LNCaP clone FGC (cell line): ENCODE measurements around the gene PACRG.

Experiments used
- DNase-seq: peaks from one replicate; pipeline ENCODE4 v3.0.0-alpha.2; 2011; ENCODE audit warnings: low read depth
- H3K4me3 ChIP-seq: 2 replicates; pipeline ENCODE4 v1.5.1; 2011; ENCODE audit warnings: mild to moderate bottlenecking, low read depth, low read length, control low read depth
- CTCF ChIP-seq: IDR thresholded peaks from 2 replicates; pipeline ENCODE4 v1.5.1; 2012; ENCODE audit warnings: mild to moderate bottlenecking; ENCODE audit not compliant: control insufficient read depth, insufficient read depth; ENCODE audit errors: extremely low read depth

Gene PACRG

GRCh38 chr6:162906479-162906878, 178.7 kb downstream of the PACRG start:
- no peak for DNase-seq
- no peak overlapping the region for H3K4me3 ChIP-seq
- no peak for TF ChIP-seq CTCF

- no peak overlapping the region for H3K4me3 ChIP-seq
- peak; percentile 48 for TF ChIP-seq CTCF
- peak; percentile 15 for DNase-seq
Observed at GRCh38 chr6:162907876-162908481, 180.2 kb downstream of the PACRG start.

GRCh38 chr6:162913206-162913605, 185.4 kb downstream of the PACRG start:
- no peak for DNase-seq
- no peak for TF ChIP-seq CTCF
- no peak overlapping the region for H3K4me3 ChIP-seq

- no peak for DNase-seq
- TF ChIP-seq CTCF = no peak
- H3K4me3 ChIP-seq = no peak overlapping the region
Observed at GRCh38 chr6:162917506-162917905, 189.7 kb downstream of the PACRG start.

GRCh38 chr6:162921062-162921461, 193.3 kb downstream of the PACRG start:
- no peak overlapping the region for H3K4me3 ChIP-seq
- no peak for DNase-seq
- TF ChIP-seq CTCF = no peak

- H3K4me3 ChIP-seq = no peak overlapping the region
- no peak for TF ChIP-seq CTCF
- DNase-seq = no peak
Observed at GRCh38 chr6:162921510-162922040, 193.8 kb downstream of the PACRG start.
